K562 (cell line): ENCODE data around the gene EIF3M. TPM values are rescaled to one million over a fixed set of nuclear protein-coding genes. Genes with fewer than 3 reads are reported as not detected.

ENCODE experiments used
- ATAC-seq: fragments of 200-7000 bp; cut with Tn5 transposase; 3 replicates; pipeline ENCODE4 v1.9.1; 2020; ENCODE audit warnings: moderate library complexity
- BruUV-seq: library from RNA; stranded (reverse); fragments of 400-500 nt; replicated peaks from 2 replicates; lab custom pipeline; 2021; lab: Mats Ljungman, UMichigan
- CTCF ChIA-PET: fragments of 300-600 bp; formaldehyde crosslinking; extraction: SDS; loops from one replicate; lab custom pipeline; 2021; ENCODE audit warnings: low intra/inter-chr PET ratio; lab: Yijun Ruan, JAX
- POLR2A ChIA-PET: fragments of 300-600, 350-650 bp; sonication (Branson Sonifier 250); formaldehyde crosslinking; extraction: SDS; loops from one replicate; lab custom pipeline; 2021; ENCODE audit warnings: antibody characterized with exemption, inconsistent platforms; lab: Yijun Ruan, JAX
- DNase-seq, 4 experiments: peaks; one replicate each; pipeline versions ENCODE4 v3.0.0 to v3.0.0-alpha.2; 2011 to 2018; ENCODE audit warnings: low spot score in 3 of 4, mixed read lengths in 3 of 4; ENCODE audit errors: extremely low read depth in 1 of 4
- FAIRE-seq: peaks from 2 replicates; lab custom pipeline; 2011; peaks lifted over from hg19 to GRCh38; lab: Jason Lieb, UNC
- H2AFZ ChIP-seq: 2 replicates; pipeline ENCODE4 v1.6.0; 2011; ENCODE audit warnings: low read depth, low read length, control low read depth, inconsistent platforms
- H3K27ac ChIP-seq: fragments of 200-600 bp; 3 replicates; pipeline ENCODE4 v1.8.0; 2011; ENCODE audit warnings: low read depth, mild to moderate bottlenecking, control low read depth, inconsistent platforms, low read length, moderate library complexity, mixed read lengths; ENCODE audit errors: extremely low read depth
- H3K27me3 ChIP-seq, 2 experiments: fragments of 300-600 bp in 1 of 2; 2 replicates in 1 of 2; 3 replicates in 1 of 2; pipeline versions ENCODE4 v1.6.0 to v1.8.0; 2011; ENCODE audit warnings: inconsistent platforms in 2 of 2, low read length in 2 of 2, mild to moderate bottlenecking in 1 of 2, mixed read lengths in 1 of 2, moderate library complexity in 1 of 2; ENCODE audit not compliant: control insufficient read depth in 2 of 2, insufficient read depth in 2 of 2
- H3K36me3 ChIP-seq: fragments of 300-600 bp; 3 replicates; pipeline ENCODE4 v1.8.0; 2011; ENCODE audit warnings: mild to moderate bottlenecking, low read length, inconsistent platforms; ENCODE audit not compliant: control insufficient read depth, insufficient read depth
- H3K4me1 ChIP-seq, 2 experiments: fragments of 200-600 bp in 1 of 2; replicated peaks in 1 of 2; 2 replicates in 1 of 2; 3 replicates in 1 of 2; pipeline versions ENCODE4 v1.5.1 to v1.8.0; 2011; ENCODE audit warnings: inconsistent platforms in 2 of 2, low read length in 2 of 2, mild to moderate bottlenecking in 1 of 2, mixed read lengths in 1 of 2, moderate library complexity in 1 of 2; ENCODE audit not compliant: control insufficient read depth in 2 of 2, insufficient read depth in 2 of 2
- H3K4me2 ChIP-seq: 2 replicates; pipeline ENCODE4 v1.6.1; 2011; ENCODE audit warnings: low read length, control low read depth, inconsistent platforms, mixed read lengths; ENCODE audit not compliant: insufficient read depth
- H3K4me3 ChIP-seq: fragments of 200-600 bp; sonication (generic), shearing (Covaris generic); 2 replicates; pipeline ENCODE4 v1.5.1; 2016; ENCODE audit warnings: control low read depth, inconsistent platforms
- H3K79me2 ChIP-seq: fragments of 200-600 bp; 3 replicates; pipeline ENCODE4 v1.8.0; 2011; ENCODE audit warnings: low read length, inconsistent platforms; ENCODE audit not compliant: control insufficient read depth, insufficient read depth
- H3K9ac ChIP-seq, 2 experiments: 2 replicates each; pipeline versions ENCODE4 v1.6.0 to v1.6.1; 2011; ENCODE audit warnings: low read depth in 2 of 2, low read length in 2 of 2, control low read depth in 1 of 2, inconsistent platforms in 1 of 2, mild to moderate bottlenecking in 1 of 2, mixed read lengths in 1 of 2; ENCODE audit not compliant: insufficient read depth in 1 of 2
- H3K9me1 ChIP-seq: one replicate; pipeline ENCODE4 v1.6.0; 2011; ENCODE audit warnings: inconsistent platforms, mild to moderate bottlenecking, low read length, moderate library complexity; ENCODE audit not compliant: control insufficient read depth, insufficient read depth
- H3K9me3 ChIP-seq: replicated peaks from 2 replicates; pipeline ENCODE4 v1.5.1; 2011; ENCODE audit warnings: low read depth, low read length, inconsistent platforms; ENCODE audit not compliant: control insufficient read depth, insufficient read depth
- H4K20me1 ChIP-seq: replicated peaks from 2 replicates; pipeline ENCODE4 v1.6.1; 2011; ENCODE audit warnings: low read length, inconsistent platforms, mixed read lengths; ENCODE audit not compliant: control insufficient read depth, insufficient read depth
- ATF4 ChIP-seq: fragments of 450-650 bp; formaldehyde crosslinking; IDR thresholded peaks from 2 replicates; pipeline ENCODE4 v1.4.0; 2022; ENCODE audit warnings: mild to moderate bottlenecking, moderate library complexity
- E4F1 ChIP-seq: fragments of 250-450 bp; sonication (Bioruptor Pico); IDR thresholded peaks from 2 replicates; pipeline ENCODE4 v1.5.0; 2021; ENCODE audit warnings: mild to moderate bottlenecking, borderline replicate concordance
- PKNOX1 ChIP-seq: fragments of 450-650 bp; IDR thresholded peaks from 2 replicates; pipeline ENCODE4 v1.6.1; 2016
- PPARD ChIP-seq: fragments of 250-450 bp; sonication (Bioruptor Pico); IDR thresholded peaks from 2 replicates; pipeline ENCODE4 v1.8.0; 2022; ENCODE audit warnings: inconsistent platforms, mild to moderate bottlenecking, moderate library complexity
- PRPF4 ChIP-seq: fragments of 200-400 bp; formaldehyde crosslinking; IDR thresholded peaks from one replicate; pipeline ENCODE4 v1.6.1; 2017; ENCODE audit warnings: low read length, low read depth, mild to moderate bottlenecking; ENCODE audit not compliant: insufficient read depth, poor library complexity, severe bottlenecking
- TCF15 ChIP-seq: fragments of 250-450 bp; sonication (Bioruptor Pico); IDR thresholded peaks from 2 replicates; pipeline ENCODE4 v1.8.0; 2022; ENCODE audit warnings: moderate library complexity, mild to moderate bottlenecking, inconsistent platforms
- TCF7 ChIP-seq: sonication (generic); IDR thresholded peaks from 2 replicates; pipeline ENCODE4 v1.6.1; 2016; ENCODE audit warnings: antibody characterized with exemption, borderline replicate concordance
- ZNF318 ChIP-seq, 2 experiments: fragments of 450-650 bp; IDR thresholded peaks; 2 replicates each; pipeline ENCODE4 v1.6.1; 2016; ENCODE audit warnings: mild to moderate bottlenecking in 2 of 2, borderline replicate concordance in 1 of 2, low read depth in 1 of 2, moderate library complexity in 1 of 2
- WGBS: fragments of 100-300 bp; shearing (Covaris generic); methylation state at CpG from one replicate; pipeline ENCODE4 v1.1.6; 2016; ENCODE audit warnings: low coverage, mixed read lengths; ENCODE audit not compliant: insufficient coverage; ENCODE audit errors: missing lambda C conversion rate; 5-methylcytosine and 5-hydroxymethylcytosine counted together
- in situ Hi-C: fragments of 300-500 bp; cut with MboI; formaldehyde crosslinking; loops from 4 replicates; pipeline ENCODE4 v1.15.0; 2018; ENCODE audit warnings: inconsistent platforms, mixed read lengths
- intact Hi-C: fragments of 100-400 bp; cut with micrococcal nuclease; formaldehyde crosslinking; loops from 2 replicates; pipeline ENCODE4 v1.14.2; 2022
- polyA plus RNA-seq, 8 experiments: library from polyadenylated mRNA; depleted of rRNA in 4 of 8; stranded (reverse) in 5 of 8; unstranded in 3 of 8; fragments of >200 nt; fragmentation: Nextera tagmentation in 2 of 8; fragmentation: Illumina TruSeq in 1 of 8; extraction: Ambion mirVana in 2 of 8; extraction: Trizol in 1 of 8; gene quantifications; 2 replicates each; pipeline versions ENCODE4 v1.2.1 to v1.2.3, GENCODE V29; 2011 to 2014; ENCODE audit warnings: inconsistent platforms in 1 of 8, missing spikeins in 1 of 8
- total RNA-seq, 7 experiments: library from RNA; depleted of rRNA in 6 of 7; stranded (reverse); fragments of >200 nt in 6 of 7; fragmentation: Illumina TruSeq in 2 of 7; extraction: Trizol in 2 of 7; gene quantifications; 2 replicates each; pipeline versions ENCODE4 v1.2.1 to v1.2.3, GENCODE V29; 2011 to 2021; ENCODE audit warnings: low replicate concordance in 1 of 7

Gene EIF3M
- total and polyA plus RNA-seq, 9 of the 15 experiments (the other 6 are each of a cell fraction or from before 2014, with no cell fraction given): 602 to 2,015 (median 1,058) TPM

- H3K79me2 ChIP-seq: no peaks in the 10 kb centered on the region
- intact Hi-C loops (no loop called here), in situ Hi-C loops (no loop called here)
- no TSS peak for BruUV-seq
- no peak overlapping the region for H3K4me2 ChIP-seq
- CTCF ChIA-PET: no interaction called here
- H3K36me3 ChIP-seq: no peaks in the 10 kb centered on the region
- H3K9me1 ChIP-seq: no peaks in the 10 kb centered on the region
- no peaks in the 10 kb centered on the region for H3K9me3 ChIP-seq
- H3K4me3 ChIP-seq: no peak overlapping the region
- FAIRE-seq: no peak
- H3K9ac ChIP-seq: no peak overlapping the region
- whole genome bisulfite sequencing: 11% methylated on average over 1 of the region's 1 CpG
- no peaks in the 10 kb centered on the region for H4K20me1 ChIP-seq
- POLR2A ChIA-PET: interaction anchor here (0.8 to 1.3 kb wide), 2 partner anchors 16 to 301 kb away, joined by 3 to 4 read pairs; partner anchors contain the start of gene EIF3M
- H3K27me3 ChIP-seq: no peaks in the 10 kb centered on the region
- H3K4me1 ChIP-seq: peaks cover 0 to 8% of the 10 kb centered on the region in 2 experiments; a peak in 2 of 5 replicates
- no peak overlapping the region for H2AFZ ChIP-seq
- H3K27ac ChIP-seq: no peak overlapping the region
- TF ChIP-seq PRPF4: no peak
- TF ChIP-seq E4F1 (CRISPR knock-in tag): no peak
- TF ChIP-seq PPARD (CRISPR knock-in tag): no peak
- no peak for TF ChIP-seq ATF4 (CRISPR knock-in tag)
- TF ChIP-seq ZNF318 (IDR thresholded peaks at IDR 0.05; ENCODE audit: borderline replicate concordance in 1 of 2, low read depth in 1 of 2): no peak
- TF ChIP-seq PKNOX1: no peak
- no peak for TF ChIP-seq TCF7
- no peak for TF ChIP-seq TCF15 (CRISPR knock-in tag)
- ATAC-seq: no peak
- DNase-seq: no peak
These were observed 16.5 kb upstream of the EIF3M start for GRCh38 chr11:32567154-32567553.
